NCI-H526 treated with DMSO at 0.1 percent for 48 hours (cell line): Measurements from ENCODE around the gene ARID3C.

Experiments
- DNase-seq: peaks from one replicate; lab custom pipeline; 2025; lab: John Stamatoyannopoulos, UW

Gene ARID3C

GRCh38 chr9:34577400-34578240 lies 51.2 kb downstream of the ARID3C start:
- no peak for DNase-seq

GRCh38 chr9:34576597-34577399 lies 52.1 kb downstream of the ARID3C start:
- DNase-seq = no peak

- DNase-seq = no peak
These were observed 52.8 kb downstream of the ARID3C start for GRCh38 chr9:34575862-34576596.

GRCh38 chr9:34575241-34575640 lies 53.6 kb downstream of the ARID3C start:
- DNase-seq = no peak

GRCh38 chr9:34574571-34574970 lies 54.3 kb downstream of the ARID3C start:
- DNase-seq = no peak

- no peak for DNase-seq
These were observed 55.1 kb downstream of the ARID3C start for GRCh38 chr9:34573599-34574325.

- DNase-seq = no peak
These were observed 56.2 kb downstream of the ARID3C start for GRCh38 chr9:34572628-34573027.

- no peak for DNase-seq
These were observed 56.8 kb downstream of the ARID3C start for GRCh38 chr9:34572092-34572491.

- DNase-seq = no peak
These were observed 57.4 kb downstream of the ARID3C start for GRCh38 chr9:34571481-34571810.
